Peyer's patch (tissue), 4 donors: ENCODE data around the gene ASB14.
"Not testable (repeated sequence)": the region's sequence is repeated elsewhere in the genome, so short reads cannot be mapped to it uniquely, and the experiment has no call there.

ENCODE experiments used
- CTCF ChIP-seq, 6 experiments: fragments of 450-650 bp in 4 of 6; fragments of 200-600 bp in 2 of 6; sonication (generic) in 1 of 6; IDR thresholded peaks; one replicate each; pipeline ENCODE4 v1.5.1; 2017 to 2019; ENCODE audit warnings: antibody characterized with exemption in 6 of 6, mild to moderate bottlenecking in 3 of 6, moderate library complexity in 1 of 6
- POLR2A ChIP-seq, 2 donors: fragments of 450-650 bp; IDR thresholded peaks; one replicate each; pipeline ENCODE4 v1.5.1; 2017; ENCODE audit warnings: antibody characterized with exemption in 2 of 2, mild to moderate bottlenecking in 2 of 2, moderate library complexity in 2 of 2

GRCh38 chr3:57326498-57326897, 34.0 kb upstream of the ASB14 start:
- TF ChIP-seq POLR2A, CTCF (IDR thresholded peaks at IDR 0.05): not testable (repeated sequence)
